Right lung (tissue), 5 donors: ENCODE data around the gene JSRP1. TPM values are rescaled to one million over a fixed set of nuclear protein-coding genes. Genes with fewer than 3 reads are reported as not detected.

Source experiments
- DNase-seq, 2 donors: peaks; one replicate each; pipeline ENCODE4 v3.0.0-alpha.2; 2013
- polyA plus RNA-seq, 5 donors: library from polyadenylated mRNA; unstranded; fragments of 120-200 nt; gene quantifications; one replicate each; pipeline versions ENCODE4 v1.2.1 to v1.2.3, GENCODE V29; 2013; ENCODE audit warnings: inconsistent platforms in 1 of 5, low replicate concordance in 1 of 5; ENCODE audit not compliant: insufficient read length in 5 of 5, insufficient read depth in 1 of 5

Gene JSRP1
- polyA plus RNA-seq, 5 donors: 0.29 to 6.3 (median 0.53) TPM; not detected in 1

- DNase-seq: no peak
Measured at GRCh38 chr19:2268480-2268830, 12.2 kb upstream of the JSRP1 start.

GRCh38 chr19:2266183-2266993 is 10.2 kb upstream of the JSRP1 start:
- peak in 1 of 2 donors; percentile 44 for DNase-seq

- DNase-seq: no peak
Measured at GRCh38 chr19:2261438-2262172, 5.4 kb upstream of the JSRP1 start.

GRCh38 chr19:2260341-2260805 is 4.2 kb upstream of the JSRP1 start:
- no peak for DNase-seq

- no peak for DNase-seq
Measured at GRCh38 chr19:2259336-2259735, 3.1 kb upstream of the JSRP1 start.

- DNase-seq: no peak
Measured at GRCh38 chr19:2255112-2255845, 938 bp downstream of the JSRP1 start.

GRCh38 chr19:2254064-2254872 is 1.9 kb downstream of the JSRP1 start:
- DNase-seq: no peak

GRCh38 chr19:2253106-2254063 is 2.8 kb downstream of the JSRP1 start:
- no peak for DNase-seq

- DNase-seq: no peak
Measured at GRCh38 chr19:2252797-2253105, 3.5 kb downstream of the JSRP1 start.

- no peak for DNase-seq
Measured at GRCh38 chr19:2252055-2252796, 4.0 kb downstream of the JSRP1 start.

GRCh38 chr19:2251106-2252054 is 4.8 kb downstream of the JSRP1 start:
- DNase-seq: no peak

- no peak for DNase-seq
Measured at GRCh38 chr19:2250766-2251105, 5.5 kb downstream of the JSRP1 start.

GRCh38 chr19:2249880-2250765 is 6.1 kb downstream of the JSRP1 start:
- DNase-seq: no peak

GRCh38 chr19:2249010-2249866 is 7.0 kb downstream of the JSRP1 start, which contains the start of gene AMH:
Gene AMH (plus strand): TSS chr19:2249323. CDS start chr19:2249333, 10 bp downstream.
- no peak for DNase-seq

- DNase-seq: no peak
Measured at GRCh38 chr19:2248136-2249009, 7.8 kb downstream of the JSRP1 start.
